CD14-positive monocyte (primary cell): Measurements from ENCODE around the gene CABYR. TPM values are rescaled to one million over a fixed set of nuclear protein-coding genes. Genes with fewer than 3 reads are reported as not detected.

ENCODE experiments used
- DNase-seq, 3 donors: peaks; one replicate each; pipeline ENCODE4 v3.0.0-alpha.2; 2011 to 2022
- H2AFZ ChIP-seq: 2 replicates; pipeline ENCODE4 v1.6.0; 2012; ENCODE audit warnings: mild to moderate bottlenecking, low read depth, low read length, inconsistent platforms; ENCODE audit not compliant: insufficient read depth, poor library complexity, severe bottlenecking
- H3K27ac ChIP-seq, 2 donors: 1 replicate in 1 of 2; 2 replicates in 1 of 2; pipeline ENCODE4 v1.5.1; 2012 to 2013; ENCODE audit warnings: low read length in 2 of 2, control low read depth in 1 of 2, inconsistent platforms in 1 of 2, low read depth in 1 of 2, mild to moderate bottlenecking in 1 of 2
- H3K27me3 ChIP-seq, 2 donors: one replicate each; pipeline versions ENCODE4 v1.6.0 to v1.6.1; 2011 to 2013; ENCODE audit warnings: low read length in 2 of 2; ENCODE audit not compliant: control insufficient read depth in 2 of 2, insufficient read depth in 2 of 2
- H3K36me3 ChIP-seq, 2 donors: replicated peaks in 1 of 2; 1 replicate in 1 of 2; 2 replicates in 1 of 2; pipeline versions ENCODE4 v1.5.1 to v1.6.1; 2012 to 2013; ENCODE audit warnings: low read length in 2 of 2, control low read depth in 1 of 2, inconsistent platforms in 1 of 2, mild to moderate bottlenecking in 1 of 2; ENCODE audit not compliant: insufficient read depth in 2 of 2, control insufficient read depth in 1 of 2
- H3K4me1 ChIP-seq, 2 donors: 1 replicate in 1 of 2; 2 replicates in 1 of 2; pipeline versions ENCODE4 v1.5.1 to v1.6.1; 2012 to 2013; ENCODE audit warnings: low read length in 2 of 2, control low read depth in 1 of 2, inconsistent platforms in 1 of 2, mild to moderate bottlenecking in 1 of 2, moderate library complexity in 1 of 2; ENCODE audit not compliant: insufficient read depth in 2 of 2, control insufficient read depth in 1 of 2
- H3K4me2 ChIP-seq: replicated peaks from 2 replicates; pipeline ENCODE3; 2012; ENCODE audit warnings: low read length, moderate library complexity, mild to moderate bottlenecking; ENCODE audit not compliant: poor library complexity, severe bottlenecking; ENCODE audit errors: extremely low read depth
- H3K4me3 ChIP-seq, 3 experiments: fragments of 200-600 bp in 1 of 3; sonication (generic) in 1 of 3; replicated peaks in 1 of 3; 1 replicate in 2 of 3; 2 replicates in 1 of 3; pipeline ENCODE4 v1.5.1; 2011 to 2013; ENCODE audit warnings: low read length in 3 of 3, mild to moderate bottlenecking in 3 of 3, control low read depth in 2 of 3, low read depth in 2 of 3, inconsistent platforms in 1 of 3, moderate library complexity in 1 of 3
- H3K79me2 ChIP-seq: 2 replicates; pipeline ENCODE4 v1.6.0; 2012; ENCODE audit warnings: mild to moderate bottlenecking, control low read depth, inconsistent platforms, low read length, moderate library complexity; ENCODE audit not compliant: insufficient read depth
- H3K9ac ChIP-seq: 2 replicates; pipeline ENCODE4 v1.6.0; 2017; ENCODE audit warnings: low read length, mild to moderate bottlenecking; ENCODE audit not compliant: insufficient read depth, poor library complexity, severe bottlenecking
- H3K9me3 ChIP-seq, 2 donors: replicated peaks in 1 of 2; 1 replicate in 1 of 2; 2 replicates in 1 of 2; pipeline versions ENCODE4 v1.5.1 to v1.6.1; 2012 to 2013; ENCODE audit warnings: low read length in 2 of 2, control low read depth in 1 of 2; ENCODE audit not compliant: control insufficient read depth in 1 of 2, insufficient read depth in 1 of 2
- H4K20me1 ChIP-seq: 2 replicates; pipeline ENCODE4 v1.6.0; 2012; ENCODE audit warnings: mild to moderate bottlenecking, low read length, control low read depth, moderate library complexity; ENCODE audit not compliant: insufficient read depth
- H3K27ac Mint-ChIP-seq, 7 donors: one replicate each; pipeline ENCODE4 v1.8.0; 2020; ENCODE audit warnings: mild to moderate bottlenecking in 7 of 7, mixed read lengths in 7 of 7, moderate library complexity in 6 of 7, inconsistent platforms in 2 of 7
- H3K27me3 Mint-ChIP-seq, 3 donors: one replicate each; pipeline ENCODE4 v1.8.0; 2021 to 2022; ENCODE audit warnings: low read depth in 3 of 3, mild to moderate bottlenecking in 3 of 3, mixed read lengths in 3 of 3, moderate library complexity in 3 of 3, inconsistent platforms in 1 of 3
- H3K36me3 Mint-ChIP-seq, 2 donors: one replicate each; pipeline ENCODE4 v1.8.0; 2020; ENCODE audit warnings: mixed read lengths in 2 of 2, inconsistent platforms in 1 of 2, mild to moderate bottlenecking in 1 of 2
- H3K4me1 Mint-ChIP-seq: one replicate; pipeline ENCODE4 v1.8.0; 2020; ENCODE audit warnings: mild to moderate bottlenecking, mixed read lengths
- H3K4me3 Mint-ChIP-seq, 2 donors: one replicate each; pipeline ENCODE4 v1.8.0; 2020; ENCODE audit warnings: mild to moderate bottlenecking in 2 of 2, mixed read lengths in 2 of 2, moderate library complexity in 1 of 2
- H3K9me3 Mint-ChIP-seq, 7 donors: one replicate each; pipeline ENCODE4 v1.8.0; 2020 to 2022; ENCODE audit warnings: mixed read lengths in 7 of 7, mild to moderate bottlenecking in 6 of 7, moderate library complexity in 6 of 7, inconsistent platforms in 2 of 7
- WGBS: methylation state at CpG from one replicate; pipeline ENCODE4 v1.1.5; 2013; ENCODE audit warnings: missing lambda C conversion rate; ENCODE audit not compliant: insufficient coverage; 5-methylcytosine and 5-hydroxymethylcytosine counted together
- intact Hi-C, 2 donors: fragments of 100-400 bp; cut with micrococcal nuclease; formaldehyde crosslinking; loops; one replicate each; pipeline versions ENCODE4 v1.15.0 to v1.15.1; 2023
- polyA plus RNA-seq, 3 donors: library from polyadenylated mRNA; depleted of rRNA in 1 of 3; unstranded in 2 of 3; stranded (reverse) in 1 of 3; fragments of 300-500 nt in 2 of 3; fragments of >200 nt in 1 of 3; fragmentation: Illumina TruSeq in 2 of 3; gene quantifications; 1 replicate in 2 of 3; 2 replicates in 1 of 3; pipeline ENCODE4 v1.2.3, GENCODE V29; 2012 to 2021
- small RNA-seq: library from RNA; depleted of rRNA; stranded (forward); fragments of <200 nt; gene quantifications from one replicate; pipeline ENCODE3, GENCODE V24; 2012; ENCODE audit warnings: low read depth; ENCODE audit not compliant: insufficient read length
- TF ChIP-seq, protein P1 (sequence below): fragments of 200-600 bp; IDR thresholded peaks from one replicate; pipeline ENCODE4 v1.8.0; 2022; ENCODE audit warnings: antibody characterized with exemption, mild to moderate bottlenecking

CABYR gene
- polyA plus RNA-seq, 3 donors, result 0.07 TPM; not detected in 2

DNA sequence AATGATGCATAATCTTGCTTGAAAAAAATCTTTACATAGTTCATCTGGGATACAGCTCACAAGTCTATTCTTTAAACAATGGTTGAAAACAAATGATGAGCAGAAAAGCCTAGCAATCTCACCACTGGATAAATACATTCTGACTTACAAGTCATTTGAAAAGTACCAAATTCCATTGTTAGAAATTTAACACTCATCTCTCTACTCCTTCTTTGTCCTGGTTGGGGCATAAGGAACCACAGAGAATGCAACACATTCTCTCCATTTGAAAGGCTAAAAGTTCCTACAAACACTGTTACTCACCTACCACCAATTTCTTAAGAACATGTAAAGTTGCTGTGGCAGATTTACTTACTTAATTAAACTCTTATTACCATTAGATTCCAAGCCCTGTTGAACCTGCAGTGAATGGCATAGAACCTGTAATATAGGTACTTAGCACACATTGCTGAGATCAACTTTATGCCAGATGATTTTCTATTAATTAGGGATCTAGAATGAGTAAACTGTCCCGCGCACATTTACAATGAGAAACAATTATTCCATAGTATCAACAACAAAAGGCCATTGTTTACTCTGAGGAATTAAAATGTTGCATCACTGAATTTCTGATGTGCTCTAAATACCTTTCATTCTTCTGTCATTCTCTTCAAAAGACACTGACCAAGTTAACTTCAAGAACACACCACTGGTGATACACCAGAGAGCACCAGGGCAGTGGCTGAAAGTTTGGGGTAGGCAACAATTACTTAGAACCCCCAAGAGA, 69.6 kb downstream of the CABYR start:
- TF ChIP-seq, protein P1, sequence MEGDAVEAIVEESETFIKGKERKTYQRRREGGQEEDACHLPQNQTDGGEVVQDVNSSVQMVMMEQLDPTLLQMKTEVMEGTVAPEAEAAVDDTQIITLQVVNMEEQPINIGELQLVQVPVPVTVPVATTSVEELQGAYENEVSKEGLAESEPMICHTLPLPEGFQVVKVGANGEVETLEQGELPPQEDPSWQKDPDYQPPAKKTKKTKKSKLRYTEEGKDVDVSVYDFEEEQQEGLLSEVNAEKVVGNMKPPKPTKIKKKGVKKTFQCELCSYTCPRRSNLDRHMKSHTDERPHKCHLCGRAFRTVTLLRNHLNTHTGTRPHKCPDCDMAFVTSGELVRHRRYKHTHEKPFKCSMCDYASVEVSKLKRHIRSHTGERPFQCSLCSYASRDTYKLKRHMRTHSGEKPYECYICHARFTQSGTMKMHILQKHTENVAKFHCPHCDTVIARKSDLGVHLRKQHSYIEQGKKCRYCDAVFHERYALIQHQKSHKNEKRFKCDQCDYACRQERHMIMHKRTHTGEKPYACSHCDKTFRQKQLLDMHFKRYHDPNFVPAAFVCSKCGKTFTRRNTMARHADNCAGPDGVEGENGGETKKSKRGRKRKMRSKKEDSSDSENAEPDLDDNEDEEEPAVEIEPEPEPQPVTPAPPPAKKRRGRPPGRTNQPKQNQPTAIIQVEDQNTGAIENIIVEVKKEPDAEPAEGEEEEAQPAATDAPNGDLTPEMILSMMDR, result no peak
- no peak for DNase-seq
- H3K9me3 ChIP-seq, result no peaks in the 10 kb centered on the region
- intact Hi-C loops, result no loop called here
- no peak overlapping the region for H3K4me2 ChIP-seq
- Mint-ChIP-seq H3K27ac (no peak overlapping the region), H3K4me1 (no peaks in the 10 kb centered on the region), H3K27me3 (no peaks in the 10 kb centered on the region), H3K9me3 (no peaks in the 10 kb centered on the region), H3K36me3 (peaks cover 11 to 15% of the 10 kb centered on the region in 2 donors), H3K4me3 (no peak overlapping the region)
- H3K9ac ChIP-seq, result no peak overlapping the region
- H3K27ac ChIP-seq, result no peak overlapping the region
- H3K27me3 ChIP-seq, result no peaks in the 10 kb centered on the region
- H2AFZ ChIP-seq, result no peak overlapping the region
- H3K79me2 ChIP-seq, result no peaks in the 10 kb centered on the region
- WGBS, result no CpG with 5 or more reads among the region's 2 CpGs
- no peaks in the 10 kb centered on the region for H3K36me3 ChIP-seq
- H3K4me1 ChIP-seq, result no peaks in the 10 kb centered on the region
- no peaks in the 10 kb centered on the region for H4K20me1 ChIP-seq
- H3K4me3 ChIP-seq, result no peak overlapping the region

DNA sequence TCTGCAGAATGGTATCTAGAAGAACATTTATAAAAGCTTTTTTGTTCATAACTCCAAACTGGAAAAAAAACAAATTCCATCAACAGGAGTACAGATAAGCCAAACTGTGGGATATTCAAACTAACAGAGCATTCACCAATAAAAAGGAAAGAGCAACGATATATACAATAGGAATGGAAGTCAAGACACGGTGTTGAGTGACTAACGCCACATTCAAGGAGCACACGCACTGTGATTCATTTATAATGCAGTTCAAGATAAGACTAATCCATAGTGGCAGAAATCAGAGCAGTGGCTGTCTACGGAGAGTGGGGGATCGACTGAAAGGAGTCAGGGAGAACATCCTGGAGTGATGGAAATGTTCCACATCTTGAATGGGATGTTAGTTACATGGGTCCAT, 70.7 kb downstream of the CABYR start:
- no peak overlapping the region for H3K27ac Mint-ChIP-seq
- intact Hi-C loops, result no loop called here
- Histone ChIP-seq H3K79me2 (no peaks in the 10 kb centered on the region), H3K36me3 (peaks cover 0 to 3% of the 10 kb centered on the region in 2 donors), H2AFZ (no peak overlapping the region), H3K4me2 (no peak overlapping the region), H4K20me1 (no peaks in the 10 kb centered on the region), H3K27ac (no peak overlapping the region), H3K9me3 (no peaks in the 10 kb centered on the region), H3K9ac (no peak overlapping the region), H3K27me3 (no peaks in the 10 kb centered on the region), H3K4me3 (no peak overlapping the region), H3K4me1 (no peaks in the 10 kb centered on the region)
- TF ChIP-seq, protein P1, result no peak
- no peaks in the 10 kb centered on the region for H3K27me3 Mint-ChIP-seq
- peaks cover 15 to 19% of the 10 kb centered on the region in 2 donors for H3K36me3 Mint-ChIP-seq
- no peak overlapping the region for H3K4me3 Mint-ChIP-seq
- H3K4me1 Mint-ChIP-seq, result no peaks in the 10 kb centered on the region
- no peaks in the 10 kb centered on the region for H3K9me3 Mint-ChIP-seq
- 87% methylated on average over 6 of the region's 6 CpGs for WGBS
- no peak for DNase-seq

Small RNAs within 50 kb of the gene (small RNA-seq; reads per million reads assigned to genes)
- gene RF00017, result not detected
- not detected for gene RNA5SP452
- not detected for gene RNU5A-6P

Other genes with a start within 250 kb of the CABYR start
- 10 to 100 TPM in 1 of 3 donors, 1 to 10 TPM in 2; 4.3 to 29.5 (median 8.3) TPM for gene TTC39C, start 124.3 kb upstream of the CABYR start, polyA plus RNA-seq